ENCODE data around the gene DCUN1D4.

Gene DCUN1D4

DNA sequence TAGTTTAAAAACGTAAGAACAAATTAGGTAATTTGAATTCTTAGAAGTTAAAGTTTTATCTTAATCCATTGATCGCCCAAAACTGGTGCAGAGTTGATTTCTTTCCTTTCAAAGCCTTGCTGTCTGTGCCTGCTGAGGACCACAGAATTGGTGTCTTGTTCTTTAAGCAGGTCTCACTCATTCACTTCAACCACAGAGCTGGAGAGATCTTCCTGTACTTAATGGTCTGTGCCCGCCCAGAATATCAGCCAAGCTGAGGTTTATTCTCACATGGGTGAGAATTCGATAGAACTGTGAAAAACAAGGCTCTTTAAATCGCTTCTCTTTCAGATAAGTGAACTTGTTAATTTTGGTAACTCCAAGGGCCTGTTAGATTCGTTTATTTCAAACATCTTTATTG lies 31.6 kb downstream of the DCUN1D4 start:
- H3K36me3 Mint-ChIP-seq (ENCODE audit: low read depth): peaks cover 85% of the 10 kb centered on the region
- H3K9me3 Mint-ChIP-seq: no peaks in the 10 kb centered on the region
- no peak for DNase-seq
- TF ChIP-seq, protein P1, sequence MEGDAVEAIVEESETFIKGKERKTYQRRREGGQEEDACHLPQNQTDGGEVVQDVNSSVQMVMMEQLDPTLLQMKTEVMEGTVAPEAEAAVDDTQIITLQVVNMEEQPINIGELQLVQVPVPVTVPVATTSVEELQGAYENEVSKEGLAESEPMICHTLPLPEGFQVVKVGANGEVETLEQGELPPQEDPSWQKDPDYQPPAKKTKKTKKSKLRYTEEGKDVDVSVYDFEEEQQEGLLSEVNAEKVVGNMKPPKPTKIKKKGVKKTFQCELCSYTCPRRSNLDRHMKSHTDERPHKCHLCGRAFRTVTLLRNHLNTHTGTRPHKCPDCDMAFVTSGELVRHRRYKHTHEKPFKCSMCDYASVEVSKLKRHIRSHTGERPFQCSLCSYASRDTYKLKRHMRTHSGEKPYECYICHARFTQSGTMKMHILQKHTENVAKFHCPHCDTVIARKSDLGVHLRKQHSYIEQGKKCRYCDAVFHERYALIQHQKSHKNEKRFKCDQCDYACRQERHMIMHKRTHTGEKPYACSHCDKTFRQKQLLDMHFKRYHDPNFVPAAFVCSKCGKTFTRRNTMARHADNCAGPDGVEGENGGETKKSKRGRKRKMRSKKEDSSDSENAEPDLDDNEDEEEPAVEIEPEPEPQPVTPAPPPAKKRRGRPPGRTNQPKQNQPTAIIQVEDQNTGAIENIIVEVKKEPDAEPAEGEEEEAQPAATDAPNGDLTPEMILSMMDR (IDR thresholded peaks at IDR 0.05): no peak
- H3K27me3 Mint-ChIP-seq (ENCODE audit: low read depth, poor library complexity): peaks cover 4% of the 10 kb centered on the region
- H3K4me3 Mint-ChIP-seq: no peak overlapping the region
- H3K27ac Mint-ChIP-seq: peak overlapping the region; percentile 84
- no peaks in the 10 kb centered on the region for H3K4me1 Mint-ChIP-seq

DNA sequence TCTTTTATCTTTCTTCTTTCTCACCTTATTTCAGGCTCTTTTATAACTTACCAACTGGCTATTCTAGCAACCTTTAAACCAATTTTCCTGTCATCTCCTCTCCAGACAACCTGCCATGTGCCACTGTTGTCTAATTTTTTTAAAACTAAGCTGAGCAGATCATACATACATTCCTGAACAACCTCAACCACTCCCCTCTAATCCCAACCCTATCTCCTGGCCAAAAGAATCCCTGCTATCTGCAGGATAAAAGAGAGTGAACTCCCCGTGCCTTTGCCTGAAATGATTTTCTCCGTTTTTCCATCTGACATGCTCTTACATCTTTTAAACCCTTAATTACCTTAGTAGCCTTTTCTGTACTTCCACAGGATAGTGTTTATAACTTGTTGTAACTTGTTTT lies 35.5 kb downstream of the DCUN1D4 start:
- H3K36me3 Mint-ChIP-seq (ENCODE audit: low read depth): peaks cover 84% of the 10 kb centered on the region
- DNase-seq: no peak
- H3K27me3 Mint-ChIP-seq (ENCODE audit: low read depth, poor library complexity): no peaks in the 10 kb centered on the region
- H3K4me1 Mint-ChIP-seq: no peaks in the 10 kb centered on the region
- no peak overlapping the region for H3K4me3 Mint-ChIP-seq
- H3K9me3 Mint-ChIP-seq: no peaks in the 10 kb centered on the region
- peak overlapping the region; percentile 40 for H3K27ac Mint-ChIP-seq
- TF ChIP-seq, protein P1 (IDR thresholded peaks at IDR 0.05): no peak

DNA sequence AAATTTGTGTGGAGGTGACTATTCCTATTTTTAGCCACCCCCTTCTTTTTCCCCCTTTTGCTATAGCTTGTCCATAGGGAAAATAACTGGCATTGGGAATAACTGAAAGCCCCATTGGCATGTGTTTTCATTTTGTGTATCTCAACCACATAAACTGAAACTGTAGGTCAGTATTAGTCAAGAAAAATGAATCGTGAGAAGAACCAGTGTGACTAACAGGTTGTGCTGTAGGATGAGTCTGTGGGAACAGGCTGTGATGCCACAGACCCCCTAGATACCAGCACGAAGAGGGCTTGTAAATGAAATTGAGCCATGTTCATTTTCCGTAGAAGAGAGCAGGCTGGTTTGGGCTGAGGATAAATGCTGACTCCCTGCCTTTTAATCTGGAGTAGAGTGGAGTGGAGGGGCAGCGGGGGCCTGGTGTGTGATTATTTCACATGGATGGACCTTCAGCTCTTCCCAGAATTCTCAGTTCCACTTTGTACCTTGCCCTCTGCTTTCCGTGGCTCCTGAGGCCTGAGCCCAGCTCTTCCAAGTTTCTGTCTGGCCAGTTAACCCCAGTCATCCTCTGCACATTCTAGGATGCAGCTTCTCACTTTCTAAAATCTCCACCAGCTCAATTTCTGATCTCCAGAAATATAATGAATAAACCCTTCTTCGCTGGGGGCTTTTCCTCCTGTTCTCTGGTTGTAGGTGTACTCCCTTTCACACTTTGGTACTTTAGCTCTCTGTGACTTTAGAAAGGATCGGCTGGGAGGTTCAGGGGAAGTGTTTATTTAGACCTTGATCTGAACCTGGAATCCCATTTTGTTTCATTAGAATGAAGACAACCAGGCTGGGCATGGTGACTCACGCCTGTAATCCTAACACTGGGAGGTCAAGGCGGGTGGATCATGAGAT lies 37.3 kb downstream of the DCUN1D4 start:
- Mint-ChIP-seq H3K4me3 (no peak overlapping the region), H3K27me3 (ENCODE audit: low read depth, poor library complexity) (no peaks in the 10 kb centered on the region), H3K4me1 (peaks cover 11% of the 10 kb centered on the region), H3K36me3 (ENCODE audit: low read depth) (peaks cover 84% of the 10 kb centered on the region), H3K27ac (no peak overlapping the region), H3K9me3 (peaks cover 3% of the 10 kb centered on the region)
- no peak for DNase-seq
- TF ChIP-seq, protein P1 (IDR thresholded peaks at IDR 0.05): no peak

DNA sequence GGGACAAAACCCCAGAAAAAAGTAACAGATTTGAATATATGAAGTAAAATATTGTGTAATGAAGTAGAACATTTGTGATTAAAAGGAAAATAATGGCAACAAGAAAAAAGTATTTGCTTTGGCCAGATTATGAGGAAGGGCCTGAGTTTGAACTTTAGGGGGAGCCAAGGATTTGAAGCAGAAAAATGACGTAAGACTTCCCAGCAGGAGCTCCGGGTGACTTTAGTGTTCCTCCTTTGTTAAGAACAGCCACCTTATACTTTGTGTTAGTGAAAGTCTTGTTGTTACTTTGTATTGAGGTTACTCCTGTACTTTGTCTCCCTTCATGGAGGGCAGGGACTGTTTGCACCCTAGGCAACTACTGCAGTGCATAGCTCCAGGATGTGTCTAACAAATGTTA lies 41.1 kb downstream of the DCUN1D4 start:
- peaks cover 79% of the 10 kb centered on the region for H3K36me3 Mint-ChIP-seq (ENCODE audit: low read depth)

DNA sequence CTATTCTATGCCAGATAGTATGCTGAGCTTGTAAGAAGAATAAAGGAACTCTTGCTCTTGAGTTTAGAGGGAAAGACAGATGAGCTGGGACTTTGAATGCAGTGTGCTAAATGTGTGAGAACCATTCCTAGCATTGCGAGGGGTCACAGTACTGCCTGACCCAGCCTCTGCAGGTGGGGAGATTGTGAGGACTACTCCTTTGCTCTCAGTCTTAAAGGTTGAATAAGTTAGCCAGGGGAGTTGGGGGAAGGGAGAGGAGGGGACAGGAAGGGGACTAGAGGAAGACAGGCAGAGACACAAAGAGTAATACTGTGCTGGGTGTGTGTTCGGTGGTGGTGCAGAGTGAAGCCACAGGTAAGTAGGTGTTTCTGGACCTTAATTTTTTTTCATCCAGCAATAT lies 41.7 kb downstream of the DCUN1D4 start:
- H3K27ac Mint-ChIP-seq: no peak overlapping the region
- no peak for DNase-seq
- peaks cover 15% of the 10 kb centered on the region for H3K4me1 Mint-ChIP-seq
- no peak overlapping the region for H3K4me3 Mint-ChIP-seq
- TF ChIP-seq, protein P1 (IDR thresholded peaks at IDR 0.05): no peak
- H3K36me3 Mint-ChIP-seq (ENCODE audit: low read depth): peaks cover 78% of the 10 kb centered on the region
- H3K9me3 Mint-ChIP-seq: peaks cover 3% of the 10 kb centered on the region
- H3K27me3 Mint-ChIP-seq (ENCODE audit: low read depth, poor library complexity): no peaks in the 10 kb centered on the region

More for the DNA sequence above, 41.1 kb downstream of the DCUN1D4 start:
- no peak overlapping the region for H3K4me3 Mint-ChIP-seq
- no peak for DNase-seq
- H3K27me3 Mint-ChIP-seq (ENCODE audit: low read depth, poor library complexity): no peaks in the 10 kb centered on the region
- peaks cover 11% of the 10 kb centered on the region for H3K4me1 Mint-ChIP-seq
- TF ChIP-seq, protein P1 (IDR thresholded peaks at IDR 0.05): no peak
- no peak overlapping the region for H3K27ac Mint-ChIP-seq
- peaks cover 3% of the 10 kb centered on the region for H3K9me3 Mint-ChIP-seq

DNA sequence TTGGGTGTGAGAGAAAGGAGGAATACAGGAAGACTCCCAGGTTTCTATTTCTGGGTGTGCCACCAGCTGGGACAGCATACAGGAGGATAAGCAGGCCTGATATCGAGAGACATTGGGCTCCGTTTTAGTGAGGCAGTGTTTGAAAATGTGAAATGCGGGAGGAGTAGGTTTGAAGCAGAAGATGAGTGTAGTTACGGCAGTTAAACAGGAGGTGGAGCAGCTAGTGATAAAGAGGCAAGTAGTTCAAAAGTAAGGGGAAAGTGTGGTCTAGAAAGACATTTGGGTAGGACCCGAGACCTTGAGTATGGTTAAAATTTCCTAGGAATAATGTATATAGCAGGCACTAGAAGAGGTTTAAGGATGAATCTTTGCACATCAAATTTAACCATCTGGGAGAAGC lies 42.4 kb downstream of the DCUN1D4 start:
- TF ChIP-seq, protein P1 (IDR thresholded peaks at IDR 0.05): peak; percentile 30
- Mint-ChIP-seq H3K4me3 (no peak overlapping the region), H3K36me3 (ENCODE audit: low read depth) (peaks cover 81% of the 10 kb centered on the region), H3K9me3 (peaks cover 3% of the 10 kb centered on the region), H3K27me3 (ENCODE audit: low read depth, poor library complexity) (no peaks in the 10 kb centered on the region), H3K4me1 (peaks cover 22% of the 10 kb centered on the region), H3K27ac (peak overlapping the region; percentile 14)
- DNase-seq: no peak

Data from nephron progenitor cell (in vitro differentiated cells).